Activated T-helper 1 cell treated with anti-CD3 and anti-CD28 coated beads, Interleukin-2, amount 50 U/mL, for 16 hours (primary cell): Measurements from ENCODE around the gene ROBO4.

Experiments used
- DNase-seq, 2 donors: peaks; one replicate each; pipeline ENCODE4 v3.0.0-alpha.2; 2020; ENCODE audit warnings: low read depth in 1 of 2, low spot score in 1 of 2

The ROBO4 gene

GRCh38 chr11:124874571-124875255, 23.0 kb downstream of the ROBO4 start:
- no peak for DNase-seq

- no peak for DNase-seq
Observed at GRCh38 chr11:124873951-124874350, 23.7 kb downstream of the ROBO4 start.

- no peak for DNase-seq
Observed at GRCh38 chr11:124872741-124873140, 24.9 kb downstream of the ROBO4 start.

GRCh38 chr11:124872280-124872679, 25.4 kb downstream of the ROBO4 start:
- DNase-seq = no peak

- no peak for DNase-seq
Observed at GRCh38 chr11:124870430-124870829, 27.2 kb downstream of the ROBO4 start.

GRCh38 chr11:124869856-124870387, 27.7 kb downstream of the ROBO4 start:
- DNase-seq = no peak

- DNase-seq = no peak
Observed at GRCh38 chr11:124869331-124869730, 28.3 kb downstream of the ROBO4 start.

GRCh38 chr11:124868331-124869274, 29.1 kb downstream of the ROBO4 start:
- no peak for DNase-seq

- DNase-seq = no peak
Observed at GRCh38 chr11:124867700-124868099, 30.0 kb downstream of the ROBO4 start.

GRCh38 chr11:124865902-124866851, 31.5 kb downstream of the ROBO4 start:
- DNase-seq = peak; percentile 18 to 26

GRCh38 chr11:124865181-124865901, 32.3 kb downstream of the ROBO4 start, which contains the start of gene ROBO3:
TSS of gene ROBO3 (plus strand) at chr11:124865432. CDS start at chr11:124865578, 146 bp downstream.
- DNase-seq = no peak

- no peak for DNase-seq
Observed at GRCh38 chr11:124864892-124865180, 32.8 kb downstream of the ROBO4 start.

GRCh38 chr11:124864176-124864891, 33.3 kb downstream of the ROBO4 start:
- no peak for DNase-seq

GRCh38 chr11:124863826-124864165, 33.9 kb downstream of the ROBO4 start:
- no peak for DNase-seq

GRCh38 chr11:124863137-124863825, 34.4 kb downstream of the ROBO4 start:
- DNase-seq = no peak

- DNase-seq = no peak
Observed at GRCh38 chr11:124861670-124862069, 36.0 kb downstream of the ROBO4 start.

GRCh38 chr11:124859171-124859570, 38.5 kb downstream of the ROBO4 start:
- no peak for DNase-seq

GRCh38 chr11:124846070-124846673, 51.5 kb downstream of the ROBO4 start:
- no peak for DNase-seq

- DNase-seq = no peak
Observed at GRCh38 chr11:124844664-124845079, 53.0 kb downstream of the ROBO4 start.
